GM13977 (cell line): ENCODE results near the gene LYAR.

Source experiments
- DNase-seq: peaks from one replicate; pipeline ENCODE4 v3.0.0; 2012; ENCODE audit warnings: low spot score
- CTCF ChIP-seq: IDR thresholded peaks from 2 replicates; pipeline ENCODE4 v1.5.1; 2012; ENCODE audit warnings: mild to moderate bottlenecking, control low read depth; ENCODE audit not compliant: insufficient read depth; ENCODE audit errors: extremely low read depth, missing control alignments
- in situ Hi-C: fragments of 300-500 bp; cut with MboI; formaldehyde crosslinking; loops from one replicate; pipeline ENCODE4 v1.12.0; 2022; ENCODE audit warnings: low sequenced_read_pairs, low pct_unique_long_range_greater_than_20kb, mixed read lengths, inconsistent platforms; ENCODE audit not compliant: unreplicated experiment

Gene LYAR

GRCh38 chr4:4233610-4234009 is 56.3 kb downstream of the LYAR start:
- in situ Hi-C loops: no loop called here
- no peak for TF ChIP-seq CTCF
- no peak for DNase-seq

GRCh38 chr4:4228356-4228668 is 61.6 kb downstream of the LYAR start:
- no peak for TF ChIP-seq CTCF
- in situ Hi-C loops: no loop called here
- no peak for DNase-seq

GRCh38 chr4:4227510-4228355 is 62.2 kb downstream of the LYAR start:
- TF ChIP-seq CTCF: no peak
- DNase-seq: no peak
- in situ Hi-C loops: no loop called here

- in situ Hi-C loops: no loop called here
Measured at GRCh38 chr4:4226606-4227438, 63.1 kb downstream of the LYAR start, which contains the start of gene OTOP1. Gene OTOP1, minus strand, starts transcription at chr4:4226929. Its CDS starts 65 bp downstream, at chr4:4226864.

GRCh38 chr4:4225915-4226605 is 63.9 kb downstream of the LYAR start:
- no peak for TF ChIP-seq CTCF
- no peak for DNase-seq
- in situ Hi-C loops: no loop called here

More at GRCh38 chr4:4226606-4227438, 63.1 kb downstream of the LYAR start, which contains the start of gene OTOP1:
- no peak for DNase-seq
- TF ChIP-seq CTCF: no peak
